Loucy (cell line): ENCODE results near the gene SUN2.

Experiments used
- H2AFZ ChIP-seq: fragments of 200-600 bp; sonication (generic); 2 replicates; pipeline ENCODE4 v1.6.0; 2016; ENCODE audit warnings: antibody characterized with exemption, mild to moderate bottlenecking, low read length, moderate library complexity
- H3F3A ChIP-seq: fragments of 200-600 bp; 2 replicates; pipeline ENCODE4 v1.6.0; 2016; ENCODE audit warnings: antibody characterized with exemption, low read depth, mild to moderate bottlenecking
- H3K27me3 ChIP-seq: fragments of 200-600 bp; sonication (generic); 2 replicates; pipeline ENCODE4 v1.6.1; 2014; ENCODE audit warnings: low read length, mild to moderate bottlenecking; ENCODE audit not compliant: insufficient read depth, poor library complexity, severe bottlenecking
- H3K36me3 ChIP-seq: fragments of 200-600 bp; sonication (generic); 2 replicates; pipeline ENCODE4 v1.6.1; 2016; ENCODE audit warnings: low read length; ENCODE audit not compliant: insufficient read depth
- H3K4me1 ChIP-seq: fragments of 200-600 bp; sonication (generic); 2 replicates; pipeline ENCODE4 v1.5.1; 2014; ENCODE audit warnings: low read length, mild to moderate bottlenecking; ENCODE audit not compliant: insufficient read depth, poor library complexity, severe bottlenecking
- H3K4me2 ChIP-seq: fragments of 200-600 bp; sonication (generic); 2 replicates; pipeline ENCODE4 v1.6.0; 2014; ENCODE audit warnings: antibody characterized with exemption, low read length, low read depth, mild to moderate bottlenecking; ENCODE audit not compliant: poor library complexity, severe bottlenecking
- H3K4me3 ChIP-seq: fragments of 200-600 bp; sonication (generic); 2 replicates; pipeline ENCODE4 v1.5.1; 2014; ENCODE audit warnings: low read length, mild to moderate bottlenecking, mixed read lengths; ENCODE audit not compliant: poor library complexity, severe bottlenecking
- H3K79me2 ChIP-seq: fragments of 200-600 bp; sonication (generic); 2 replicates; pipeline ENCODE4 v1.6.1; 2014; ENCODE audit warnings: low read length; ENCODE audit not compliant: insufficient read depth
- H3K9ac ChIP-seq: fragments of 200-600 bp; sonication (generic); 2 replicates; pipeline ENCODE4 v1.6.0; 2014; ENCODE audit warnings: mild to moderate bottlenecking, low read depth, low read length, moderate library complexity; ENCODE audit not compliant: poor library complexity, severe bottlenecking
- H3K9me2 ChIP-seq: fragments of 200-600 bp; sonication (generic); replicated peaks from 2 replicates; pipeline ENCODE4 v1.6.1; 2016; ENCODE audit warnings: low read depth, low read length, mixed read lengths
- H3K9me3 ChIP-seq: fragments of 200-600 bp; sonication (generic); 2 replicates; pipeline ENCODE4 v1.6.1; 2014; ENCODE audit warnings: mild to moderate bottlenecking, antibody characterized with exemption, low read length, low read depth; ENCODE audit not compliant: insufficient read depth
- H4K20me1 ChIP-seq: fragments of 200-600 bp; sonication (generic); 2 replicates; pipeline ENCODE4 v1.6.0; 2014; ENCODE audit warnings: antibody characterized with exemption, low read length, mild to moderate bottlenecking; ENCODE audit not compliant: insufficient read depth, poor library complexity, severe bottlenecking
- EZH2phosphoT487 ChIP-seq: fragments of 200-600 bp; IDR thresholded peaks from 2 replicates; pipeline ENCODE4 v1.6.1; 2018; ENCODE audit warnings: antibody characterized with exemption, mild to moderate bottlenecking, moderate library complexity, borderline replicate concordance
- TF ChIP-seq, protein P1 (sequence below): fragments of 200-600 bp; sonication (generic); conservative IDR thresholded peaks from 2 replicates; pipeline ENCODE4 v1.5.1; 2014; ENCODE audit warnings: mild to moderate bottlenecking, antibody characterized with exemption, low read length

The SUN2 gene

DNA sequence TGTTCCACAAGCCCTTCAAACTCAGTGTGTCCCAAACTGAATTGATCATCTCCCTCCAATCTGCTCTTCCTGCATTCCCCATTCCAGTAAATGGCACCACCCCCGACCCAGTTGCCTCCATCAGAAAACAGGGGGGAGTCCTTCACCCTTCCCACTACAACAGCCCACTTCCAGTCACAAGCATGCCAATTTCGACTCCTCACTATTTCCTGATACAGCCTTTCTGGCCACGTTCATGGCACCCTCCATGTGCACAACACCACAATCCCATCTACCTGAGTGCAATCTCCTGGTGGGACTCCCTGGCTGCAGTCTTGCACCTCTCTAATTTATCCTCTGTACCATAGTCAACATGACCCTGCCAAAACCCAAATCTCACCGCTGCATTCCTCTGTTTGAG is 39.8 kb upstream of the SUN2 start:
- Histone ChIP-seq H2AFZ (no peak overlapping the region), H3F3A (no peaks in the 10 kb centered on the region), H3K9ac (no peak overlapping the region), H3K9me3 (no peaks in the 10 kb centered on the region), H3K4me3 (no peak overlapping the region), H4K20me1 (no peaks in the 10 kb centered on the region), H3K4me2 (no peak overlapping the region), H3K79me2 (no peaks in the 10 kb centered on the region), H3K9me2 (no peaks in the 10 kb centered on the region), H3K27me3 (peaks cover 7% of the 10 kb centered on the region), H3K36me3 (no peaks in the 10 kb centered on the region), H3K4me1 (peaks cover 12% of the 10 kb centered on the region)
- TF ChIP-seq EZH2phosphoT487, result no peak
- TF ChIP-seq, protein P1, sequence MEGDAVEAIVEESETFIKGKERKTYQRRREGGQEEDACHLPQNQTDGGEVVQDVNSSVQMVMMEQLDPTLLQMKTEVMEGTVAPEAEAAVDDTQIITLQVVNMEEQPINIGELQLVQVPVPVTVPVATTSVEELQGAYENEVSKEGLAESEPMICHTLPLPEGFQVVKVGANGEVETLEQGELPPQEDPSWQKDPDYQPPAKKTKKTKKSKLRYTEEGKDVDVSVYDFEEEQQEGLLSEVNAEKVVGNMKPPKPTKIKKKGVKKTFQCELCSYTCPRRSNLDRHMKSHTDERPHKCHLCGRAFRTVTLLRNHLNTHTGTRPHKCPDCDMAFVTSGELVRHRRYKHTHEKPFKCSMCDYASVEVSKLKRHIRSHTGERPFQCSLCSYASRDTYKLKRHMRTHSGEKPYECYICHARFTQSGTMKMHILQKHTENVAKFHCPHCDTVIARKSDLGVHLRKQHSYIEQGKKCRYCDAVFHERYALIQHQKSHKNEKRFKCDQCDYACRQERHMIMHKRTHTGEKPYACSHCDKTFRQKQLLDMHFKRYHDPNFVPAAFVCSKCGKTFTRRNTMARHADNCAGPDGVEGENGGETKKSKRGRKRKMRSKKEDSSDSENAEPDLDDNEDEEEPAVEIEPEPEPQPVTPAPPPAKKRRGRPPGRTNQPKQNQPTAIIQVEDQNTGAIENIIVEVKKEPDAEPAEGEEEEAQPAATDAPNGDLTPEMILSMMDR, result no peak

DNA sequence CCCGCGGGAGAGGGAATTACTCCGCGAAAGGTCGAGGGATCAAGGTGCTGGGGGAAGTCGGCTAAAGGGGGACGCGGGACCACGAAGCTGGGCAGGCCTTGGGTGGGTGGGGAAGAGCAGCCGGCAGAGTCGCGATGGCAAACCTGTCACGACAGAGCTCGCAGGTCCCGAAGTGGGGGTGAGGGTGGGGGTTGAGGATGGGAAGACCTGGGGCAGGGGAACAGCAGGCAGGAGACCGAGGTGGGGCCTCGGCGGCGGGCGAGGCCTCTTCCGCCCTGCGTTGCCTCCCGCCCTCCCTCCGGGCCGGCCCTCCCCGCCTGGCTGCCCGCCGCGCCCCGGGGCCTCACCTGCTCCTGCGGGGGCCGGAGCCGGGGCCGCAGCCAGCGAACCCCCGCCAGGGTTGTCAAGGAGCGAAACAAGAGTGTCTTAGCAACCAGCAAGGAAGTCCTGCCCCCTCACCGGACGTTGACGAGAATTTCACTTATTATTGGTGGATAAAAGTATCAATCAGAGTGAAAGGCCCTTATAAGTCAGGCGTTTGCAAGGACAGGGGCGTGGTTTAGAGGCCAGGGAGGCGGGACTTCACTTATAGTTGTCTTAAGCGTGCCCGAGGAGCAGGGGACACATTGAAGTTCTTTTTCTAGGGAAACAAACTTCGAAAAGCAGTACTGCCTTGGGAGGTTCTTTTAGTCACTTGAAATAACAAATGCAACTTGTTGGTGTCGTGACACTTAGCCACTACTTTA is 38.1 kb upstream of the SUN2 start, which contains the start of gene DNAL4:
TSS of gene DNAL4 (minus strand) at position 423 of the 746 bp plus-strand sequence. CDS start 11,412 bp downstream, outside the sequence.
- Histone ChIP-seq H3K4me1 (peaks cover 12% of the 10 kb centered on the region), H2AFZ (peak within 1 kb of the TSS; percentile 95), H4K20me1 (no peaks in the 10 kb centered on the region), H3K4me3 (peak within 1 kb of the TSS; percentile 81), H3K9ac (peak within 1 kb of the TSS; percentile 71), H3K4me2 (peak within 1 kb of the TSS; percentile 81), H3K36me3 (no peaks in the 10 kb centered on the region), H3F3A (no peaks in the 10 kb centered on the region), H3K27me3 (peaks cover 7% of the 10 kb centered on the region), H3K9me3 (no peaks in the 10 kb centered on the region), H3K79me2 (no peaks in the 10 kb centered on the region), H3K9me2 (no peaks in the 10 kb centered on the region)
- TF ChIP-seq EZH2phosphoT487, result no peak

DNA sequence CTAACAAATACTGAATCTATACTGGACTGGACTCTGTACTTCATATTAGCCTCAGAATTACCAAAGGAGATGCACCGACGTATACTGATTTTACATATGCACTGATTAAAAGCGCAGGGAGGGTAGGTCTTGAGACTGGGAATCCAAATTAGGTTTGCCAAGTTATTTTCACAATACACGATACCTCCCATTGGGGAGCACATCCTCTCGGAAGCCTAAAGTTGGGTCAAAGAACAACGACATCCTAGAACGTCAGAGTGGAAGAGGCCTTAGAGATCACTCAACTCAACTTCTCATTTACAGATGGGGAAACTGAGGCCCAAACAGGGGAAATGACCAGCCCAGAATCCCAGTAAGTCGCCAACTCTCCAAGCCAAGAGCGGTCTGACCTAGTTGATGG is 37.5 kb upstream of the SUN2 start:
- Histone ChIP-seq H4K20me1 (no peaks in the 10 kb centered on the region), H3K9me3 (no peaks in the 10 kb centered on the region), H3K4me3 (peak overlapping the region; percentile 81), H3K4me2 (peak overlapping the region; percentile 81), H2AFZ (peak overlapping the region; percentile 44), H3K4me1 (peaks cover 12% of the 10 kb centered on the region), H3K27me3 (peaks cover 2% of the 10 kb centered on the region), H3K79me2 (no peaks in the 10 kb centered on the region), H3K36me3 (no peaks in the 10 kb centered on the region), H3F3A (no peaks in the 10 kb centered on the region), H3K9me2 (no peaks in the 10 kb centered on the region), H3K9ac (peak overlapping the region; percentile 71)
- TF ChIP-seq, protein P1, result no peak
- TF ChIP-seq EZH2phosphoT487, result no peak

DNA sequence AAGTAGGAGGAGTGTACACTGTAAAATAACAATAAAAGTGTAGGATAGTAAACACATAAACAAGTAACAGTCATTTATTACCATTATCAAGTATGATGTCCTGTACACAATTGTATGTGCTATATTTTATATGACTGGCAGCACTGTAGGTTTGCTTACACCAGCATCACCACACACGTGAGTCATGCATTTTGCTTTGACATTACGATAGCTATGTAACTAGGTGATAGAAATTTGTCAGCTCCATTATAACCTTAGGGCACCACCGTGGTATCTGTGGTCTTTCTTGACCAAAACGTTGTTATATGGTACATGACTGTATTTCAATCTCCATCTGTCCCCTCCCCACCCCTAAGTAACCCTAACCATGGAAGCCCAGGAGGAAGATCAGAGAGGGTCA is 37.0 kb upstream of the SUN2 start:
- H3K4me2 ChIP-seq, result peak overlapping the region; percentile 81
- TF ChIP-seq, protein P1, result no peak
- no peak for TF ChIP-seq EZH2phosphoT487
- no peaks in the 10 kb centered on the region for H3K9me2 ChIP-seq
- H3F3A ChIP-seq, result no peaks in the 10 kb centered on the region
- H4K20me1 ChIP-seq, result no peaks in the 10 kb centered on the region
- peak overlapping the region; percentile 71 for H3K9ac ChIP-seq
- H2AFZ ChIP-seq, result no peak overlapping the region
- H3K4me3 ChIP-seq, result peak overlapping the region; percentile 81
- H3K79me2 ChIP-seq, result no peaks in the 10 kb centered on the region
- H3K9me3 ChIP-seq, result no peaks in the 10 kb centered on the region
- H3K36me3 ChIP-seq, result no peaks in the 10 kb centered on the region
- H3K4me1 ChIP-seq, result peaks cover 12% of the 10 kb centered on the region
- H3K27me3 ChIP-seq, result no peaks in the 10 kb centered on the region
